GM18951 (cell line): ENCODE data around the gene FBLN1.

Source experiments
- POLR2A ChIP-seq: IDR thresholded peaks from 4 replicates; pipeline ENCODE4 v1.6.1; 2011; ENCODE audit warnings: mild to moderate bottlenecking; ENCODE audit not compliant: insufficient read length, insufficient read depth; ENCODE audit errors: extremely low read depth
- in situ Hi-C: fragments of 300-500 bp; cut with MboI; formaldehyde crosslinking; loops from one replicate; pipeline ENCODE4 v1.12.0; 2022; ENCODE audit warnings: low sequenced_read_pairs, mixed read lengths, inconsistent platforms; ENCODE audit not compliant: unreplicated experiment

FBLN1 gene

GRCh38 chr22:45581549-45582080 lies 78.9 kb downstream of the FBLN1 start:
- in situ Hi-C loops = loop anchor here (25.0 kb wide), 1 partner anchor 531 kb away; no protein-coding TSS in a partner anchor

GRCh38 chr22:45582236-45582954 lies 79.7 kb downstream of the FBLN1 start:
- in situ Hi-C loops = loop anchor here (25.0 kb wide), 1 partner anchor 530 kb away; no protein-coding TSS in a partner anchor
- no peak for TF ChIP-seq POLR2A

More at GRCh38 chr22:45581549-45582080, 78.9 kb downstream of the FBLN1 start:
- no peak for TF ChIP-seq POLR2A

GRCh38 chr22:45582955-45583320 lies 80.3 kb downstream of the FBLN1 start:
- in situ Hi-C loops = loop anchor here (25.0 kb wide), 1 partner anchor 529 kb away; no protein-coding TSS in a partner anchor
- no peak for TF ChIP-seq POLR2A

DNA sequence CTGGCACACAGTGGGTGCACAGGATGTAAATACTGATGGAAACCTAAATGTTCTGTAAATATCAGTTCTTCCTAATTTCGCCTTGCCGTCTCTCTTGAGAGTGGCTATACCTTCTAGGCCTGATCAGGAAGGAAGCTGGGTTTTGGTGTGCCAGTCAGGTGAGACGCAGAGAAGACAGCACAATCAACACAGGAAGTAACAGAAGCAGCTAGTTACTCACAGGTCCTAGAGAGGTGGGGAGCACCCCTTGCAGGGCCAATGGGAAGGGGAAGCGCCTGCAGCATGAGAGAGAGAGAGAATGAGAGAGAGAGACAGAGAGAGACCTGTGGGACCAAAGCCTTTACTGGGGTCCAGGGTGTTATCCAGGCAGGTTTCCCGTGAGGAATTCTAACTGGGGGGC lies 80.8 kb downstream of the FBLN1 start:
- in situ Hi-C loops = loop anchor here (25.0 kb wide), 1 partner anchor 529 kb away; no protein-coding TSS in a partner anchor
- TF ChIP-seq POLR2A = no peak

- in situ Hi-C loops = loop anchor here (25.0 kb wide), 1 partner anchor 528 kb away; no protein-coding TSS in a partner anchor
These were observed 81.5 kb downstream of the FBLN1 start for GRCh38 chr22:45584121-45584570.

DNA sequence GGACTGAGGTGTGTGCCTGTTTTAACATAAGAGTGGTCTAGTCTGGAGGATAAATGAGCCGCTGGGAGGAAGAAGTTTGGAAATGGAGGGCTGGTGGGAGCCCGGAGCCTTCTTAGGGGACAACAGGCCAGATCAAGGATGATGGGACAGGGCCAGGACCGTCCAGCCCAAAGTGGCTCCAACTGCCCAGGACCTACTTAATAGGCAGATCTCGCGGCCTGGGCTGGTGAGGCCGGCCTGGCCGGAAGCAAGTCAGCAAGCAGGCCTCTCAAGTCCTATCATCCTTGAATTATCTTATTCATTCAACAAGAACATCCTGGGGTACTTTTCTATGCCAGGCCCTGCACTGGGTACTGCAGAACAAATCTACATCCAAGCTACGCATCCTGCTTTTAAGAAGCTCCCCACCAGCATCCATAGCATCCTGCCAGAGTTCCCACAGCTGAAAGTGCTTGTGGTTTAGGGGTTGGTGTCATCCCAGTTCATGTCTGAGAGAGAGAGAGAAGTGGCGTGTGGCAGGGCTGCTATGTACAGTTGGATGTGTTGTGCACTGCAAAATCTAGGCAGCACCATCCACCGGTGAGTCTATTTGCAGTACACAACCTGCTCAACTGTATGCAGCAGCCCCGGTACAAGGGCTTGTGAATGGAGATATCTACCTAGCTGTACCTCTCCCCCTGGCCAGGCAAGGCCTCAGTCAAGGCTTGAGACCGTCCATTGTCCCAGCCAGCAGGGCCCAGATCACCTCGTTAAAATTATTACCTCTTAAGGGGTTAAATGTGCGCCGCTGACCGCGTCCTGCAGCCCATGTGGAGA lies 82.1 kb downstream of the FBLN1 start:
- in situ Hi-C loops = loop anchor here (25.0 kb wide), 1 partner anchor 527 kb away; no protein-coding TSS in a partner anchor
- no peak for TF ChIP-seq POLR2A

More at GRCh38 chr22:45584121-45584570, 81.5 kb downstream of the FBLN1 start:
- no peak for TF ChIP-seq POLR2A

DNA sequence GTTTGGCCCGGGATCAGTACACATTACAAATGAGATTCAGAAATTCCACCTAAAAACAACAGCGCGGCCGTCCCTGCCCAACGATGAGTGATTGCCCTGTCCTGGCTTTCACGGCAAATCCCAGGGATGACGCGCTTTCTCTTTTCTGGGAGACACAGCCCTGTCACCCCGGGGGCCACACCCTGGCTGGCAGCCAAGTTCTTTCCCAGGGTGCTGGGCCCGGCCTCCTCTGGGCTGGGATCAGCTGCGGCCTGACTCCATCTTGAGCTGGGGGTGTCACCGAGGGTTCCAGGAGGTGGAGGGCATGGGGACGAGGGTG lies 82.7 kb downstream of the FBLN1 start:
- in situ Hi-C loops = loop anchor here (25.0 kb wide), 1 partner anchor 527 kb away; no protein-coding TSS in a partner anchor
- TF ChIP-seq POLR2A = no peak

GRCh38 chr22:45585946-45586540 lies 83.4 kb downstream of the FBLN1 start:
- TF ChIP-seq POLR2A = no peak
- in situ Hi-C loops = loop anchor here (25.0 kb wide), 1 partner anchor 526 kb away; no protein-coding TSS in a partner anchor

GRCh38 chr22:45586651-45587405 lies 84.1 kb downstream of the FBLN1 start:
- no peak for TF ChIP-seq POLR2A
- in situ Hi-C loops = loop anchor here (25.0 kb wide), 1 partner anchor 525 kb away; no protein-coding TSS in a partner anchor

- in situ Hi-C loops = loop anchor here (25.0 kb wide), 1 partner anchor 524 kb away; no protein-coding TSS in a partner anchor
- no peak for TF ChIP-seq POLR2A
These were observed 85.2 kb downstream of the FBLN1 start for GRCh38 chr22:45587638-45588505.

- no peak for TF ChIP-seq POLR2A
These were observed 86.9 kb downstream of the FBLN1 start for GRCh38 chr22:45589556-45589955.

More at GRCh38 chr22:45589556-45589955, 86.9 kb downstream of the FBLN1 start:
- in situ Hi-C loops = loop anchor here (25.0 kb wide), 1 partner anchor 523 kb away; no protein-coding TSS in a partner anchor
